GM21367 (cell line): ENCODE measurements around the gene SLC25A21.
"Not testable (repeated sequence)": the region's sequence is repeated elsewhere in the genome, so short reads cannot be mapped to it uniquely, and the experiment has no call there.

Experiments used
- ATAC-seq: cut with Tn5 transposase; IDR thresholded peaks from one replicate; pipeline ENCODE4 v1.9.1; 2021; ENCODE audit not compliant: unreplicated experiment

SLC25A21 gene

DNA sequence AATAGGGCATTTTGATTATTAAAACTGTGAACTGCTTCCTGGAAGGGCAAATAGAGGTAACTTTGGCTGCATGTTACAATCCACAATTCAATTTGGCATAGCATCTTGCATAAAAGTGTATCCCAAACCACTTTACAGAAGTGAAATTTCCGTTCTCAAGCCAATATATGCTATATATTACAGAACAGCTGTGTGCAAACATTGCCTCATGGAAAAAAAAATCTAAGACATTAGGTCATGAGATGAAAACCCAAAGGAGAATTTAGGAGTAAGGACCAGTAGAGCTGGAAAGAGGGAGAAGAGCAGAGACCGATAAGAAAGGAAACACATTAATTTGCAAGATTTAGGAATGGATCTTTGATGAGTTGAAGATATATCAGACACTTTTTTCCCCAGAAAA lies 271.6 kb downstream of the SLC25A21 start:
- ATAC-seq: no peak

DNA sequence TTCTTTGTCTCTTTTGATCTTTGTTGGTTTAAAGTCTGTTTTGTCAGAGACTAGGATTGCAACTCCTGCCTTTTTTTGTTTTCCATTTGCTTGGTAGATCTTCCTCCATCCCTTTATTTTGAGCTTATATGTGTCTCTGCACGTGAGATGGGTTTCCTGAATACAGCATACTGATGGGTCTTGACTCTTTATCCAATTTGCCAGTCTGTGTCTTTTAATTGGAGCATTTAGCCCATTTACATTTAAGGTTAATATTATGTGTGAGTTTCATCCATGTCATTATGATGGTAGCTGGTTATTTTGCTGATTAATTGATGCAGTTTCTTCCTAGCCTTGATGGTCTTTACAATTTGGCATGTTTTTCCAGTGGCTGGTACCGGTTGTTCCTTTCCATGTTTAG lies 276.1 kb downstream of the SLC25A21 start:
- not testable (repeated sequence) for ATAC-seq

DNA sequence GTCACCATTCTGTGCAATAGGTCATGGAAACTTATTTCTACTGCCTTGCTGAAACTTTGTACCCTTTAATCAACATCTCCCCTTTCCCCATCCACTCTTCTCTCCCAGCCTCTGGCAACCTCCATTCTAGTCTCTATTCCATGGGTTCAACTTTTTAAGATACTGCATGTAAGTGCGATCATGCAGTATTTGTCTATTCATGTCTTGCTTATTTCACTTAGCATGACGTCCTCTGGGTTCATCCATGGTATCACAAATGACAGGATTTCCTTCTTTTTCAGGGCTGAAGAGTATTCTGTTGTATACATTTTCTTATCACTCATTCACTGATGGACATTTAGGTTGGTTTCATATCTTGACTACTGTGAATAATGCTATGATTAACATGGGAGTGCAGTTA lies 288.4 kb downstream of the SLC25A21 start:
- ATAC-seq: no peak

DNA sequence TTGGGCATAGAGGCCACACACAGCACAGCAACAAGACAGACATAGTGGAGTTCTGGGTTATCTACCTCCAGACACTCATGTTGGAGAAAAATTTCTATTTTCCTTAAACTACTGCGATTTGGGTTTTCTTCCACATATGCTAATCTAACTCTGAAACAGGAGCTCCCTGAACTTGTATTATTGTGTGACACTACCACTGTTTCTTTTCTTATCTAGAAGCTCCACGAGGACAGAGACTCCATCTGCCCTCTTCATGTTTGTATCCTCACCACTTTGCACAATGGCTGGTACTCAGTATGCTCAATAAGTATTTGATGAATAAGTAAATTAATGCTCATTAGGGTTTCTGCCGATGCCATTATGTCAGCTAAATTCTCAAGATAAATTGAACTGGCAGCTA lies 292.1 kb downstream of the SLC25A21 start:
- ATAC-seq: no peak

DNA sequence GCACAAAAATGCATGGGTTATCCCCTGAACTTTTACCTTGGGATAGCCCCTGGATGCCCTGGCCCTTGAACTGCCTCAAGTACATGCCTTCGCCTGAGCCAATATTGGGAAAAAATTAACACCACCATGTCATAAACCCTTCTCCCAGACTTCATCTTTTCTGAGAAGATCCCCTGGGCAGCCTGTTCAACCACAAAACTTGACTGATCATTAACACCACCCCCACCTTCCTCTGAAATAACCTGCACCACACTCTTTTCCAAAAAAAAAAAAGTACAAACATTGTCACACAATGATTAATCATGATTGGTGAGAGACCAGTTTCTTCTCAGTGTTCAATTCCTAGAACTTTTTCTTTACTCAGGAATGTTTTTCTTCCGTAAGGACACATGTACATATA lies 292.8 kb downstream of the SLC25A21 start:
- no peak for ATAC-seq

DNA sequence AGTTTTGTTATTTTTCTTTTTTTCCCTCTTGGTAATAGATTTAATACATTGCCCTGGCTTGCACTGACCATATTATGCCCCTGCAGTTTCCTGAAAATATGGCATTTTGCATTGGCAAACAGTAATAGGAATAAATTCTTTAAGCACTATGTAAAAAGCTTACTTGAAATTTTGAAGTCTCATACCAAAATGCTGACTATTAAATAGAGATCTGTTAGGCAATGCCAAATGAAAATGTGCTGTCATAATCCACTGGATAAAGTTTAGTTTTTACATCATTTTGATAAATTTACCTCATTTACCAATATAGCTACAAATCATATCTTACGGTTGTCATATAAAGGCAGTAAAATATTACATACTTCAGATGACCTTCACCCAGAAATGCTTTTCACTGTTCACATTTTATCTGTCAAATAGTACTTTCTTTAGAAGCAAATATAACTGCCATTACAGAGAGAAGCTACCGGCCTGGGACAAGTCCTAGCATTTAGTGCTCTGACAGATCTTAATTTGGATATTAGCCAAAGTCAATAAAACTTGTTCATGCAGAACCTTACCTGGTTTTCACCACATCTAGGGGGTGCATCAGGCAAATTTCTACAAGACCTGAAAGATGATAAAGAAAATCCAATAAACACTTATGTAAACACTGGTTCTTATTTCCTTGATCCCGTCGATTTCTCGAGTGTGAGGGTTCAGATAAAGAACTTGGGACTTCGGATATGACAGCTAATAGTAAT lies 297.8 kb downstream of the SLC25A21 start:
- no peak for ATAC-seq

DNA sequence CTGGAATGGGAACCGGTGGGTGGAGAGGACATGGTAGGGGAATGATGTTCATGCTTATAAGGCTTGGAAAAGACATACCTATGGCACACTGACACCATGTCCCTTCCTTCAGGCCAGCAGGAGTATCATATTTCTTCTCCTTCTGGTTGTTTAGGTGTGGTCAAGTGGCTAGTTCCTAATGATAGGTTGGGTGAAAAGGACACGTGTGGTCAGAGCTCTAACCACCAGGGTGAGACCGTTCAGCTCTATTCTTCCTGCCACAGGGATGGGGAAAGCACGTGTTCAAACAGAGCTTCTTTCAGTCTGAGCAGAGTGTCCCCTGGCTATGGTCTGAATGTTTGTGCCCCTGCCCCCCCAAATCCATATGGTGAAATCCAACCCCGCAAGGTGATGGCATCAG lies 301.6 kb downstream of the SLC25A21 start:
- ATAC-seq: no peak

DNA sequence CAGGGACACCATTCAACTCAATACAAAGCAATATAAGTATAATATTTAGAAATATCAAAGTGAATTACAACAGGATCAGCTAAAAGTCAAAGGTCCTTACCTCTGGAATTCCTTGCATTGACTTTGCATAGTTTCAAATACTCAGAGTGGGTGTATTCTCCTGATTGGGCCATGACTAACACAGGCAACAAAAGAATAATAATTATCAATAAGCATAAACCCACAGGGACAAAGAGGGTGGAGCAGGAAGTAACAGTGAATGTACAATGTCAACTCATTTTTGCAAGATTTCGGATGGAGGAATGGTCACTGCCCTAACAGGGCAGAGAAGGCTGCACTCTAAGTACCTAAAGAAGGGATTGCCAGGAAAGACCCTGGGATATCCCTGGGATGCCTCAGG lies 303.3 kb downstream of the SLC25A21 start:
- ATAC-seq: no peak

DNA sequence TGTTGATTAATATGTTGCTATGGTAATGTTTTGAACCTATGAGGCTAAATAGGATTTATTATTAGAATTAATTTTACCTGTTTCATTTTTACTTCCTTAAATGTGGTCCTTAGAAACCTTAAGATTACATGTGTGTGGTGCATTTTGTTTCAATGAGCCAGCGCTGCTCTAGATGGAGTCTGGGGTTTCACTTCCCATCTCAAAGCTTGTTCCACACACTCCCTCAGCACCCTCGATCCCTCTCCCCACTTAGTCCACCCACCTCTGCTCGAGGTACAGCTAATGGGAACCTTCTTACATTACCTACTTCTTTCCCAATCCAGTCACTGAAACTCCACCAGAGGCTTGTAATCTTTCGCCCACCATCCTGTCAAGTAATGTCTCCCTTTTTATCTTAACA lies 305.5 kb downstream of the SLC25A21 start:
- peak; percentile 71 for ATAC-seq

DNA sequence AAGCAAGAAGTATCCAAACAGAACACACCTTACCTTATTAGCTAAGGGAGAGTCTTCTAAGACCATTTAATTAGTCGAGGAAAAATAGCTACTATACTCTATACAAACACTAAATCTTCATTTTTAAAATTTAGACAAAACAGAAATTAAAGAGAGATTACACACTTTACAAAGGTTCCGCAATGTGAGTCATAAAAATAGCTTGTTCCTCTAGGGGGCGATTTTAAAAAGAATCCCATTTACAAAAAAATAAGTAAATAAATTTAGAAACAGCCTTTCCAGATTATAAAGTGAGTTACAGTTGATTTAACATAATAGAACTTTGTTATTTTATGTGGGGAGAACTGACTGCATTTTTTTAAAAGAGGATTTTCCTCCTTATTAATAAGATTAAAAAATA lies 309.1 kb downstream of the SLC25A21 start:
- no peak for ATAC-seq

DNA sequence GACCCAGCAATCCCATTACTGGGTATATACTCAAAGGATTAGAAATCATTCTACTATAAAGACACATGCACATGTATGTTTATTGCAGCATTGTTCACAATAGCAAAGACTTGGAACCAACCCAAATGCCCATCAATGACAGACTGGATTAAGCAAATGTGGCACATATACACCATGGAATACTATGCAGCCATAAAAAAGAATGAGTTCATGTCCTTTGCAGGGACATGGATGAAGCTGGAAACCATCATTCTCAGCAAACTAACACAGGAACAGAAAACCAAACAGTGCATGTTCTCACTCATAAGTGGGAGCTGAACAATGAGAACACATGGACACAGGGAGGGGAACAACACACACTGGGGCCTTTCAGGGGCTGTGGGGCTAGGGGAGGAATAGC lies 310.2 kb downstream of the SLC25A21 start:
- ATAC-seq: not testable (repeated sequence)

DNA sequence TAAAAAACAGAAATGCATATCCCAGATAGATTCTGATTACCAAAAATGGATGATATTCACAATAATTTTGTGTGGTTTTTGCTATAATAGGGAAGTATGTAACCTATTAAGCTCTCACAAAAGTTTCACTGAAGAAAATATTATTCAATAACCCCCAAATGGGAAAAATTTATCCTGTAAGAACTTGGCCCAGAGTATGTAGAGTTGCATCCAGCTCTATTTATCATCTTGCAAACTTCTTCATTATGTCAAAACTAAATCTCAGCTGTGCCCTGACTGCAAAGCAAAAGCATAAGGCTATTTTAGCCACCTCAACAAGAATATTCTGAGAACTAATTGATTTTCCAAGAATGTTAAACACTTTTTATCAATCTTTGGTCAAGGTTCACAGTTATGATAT lies 311.6 kb downstream of the SLC25A21 start:
- ATAC-seq: no peak

DNA sequence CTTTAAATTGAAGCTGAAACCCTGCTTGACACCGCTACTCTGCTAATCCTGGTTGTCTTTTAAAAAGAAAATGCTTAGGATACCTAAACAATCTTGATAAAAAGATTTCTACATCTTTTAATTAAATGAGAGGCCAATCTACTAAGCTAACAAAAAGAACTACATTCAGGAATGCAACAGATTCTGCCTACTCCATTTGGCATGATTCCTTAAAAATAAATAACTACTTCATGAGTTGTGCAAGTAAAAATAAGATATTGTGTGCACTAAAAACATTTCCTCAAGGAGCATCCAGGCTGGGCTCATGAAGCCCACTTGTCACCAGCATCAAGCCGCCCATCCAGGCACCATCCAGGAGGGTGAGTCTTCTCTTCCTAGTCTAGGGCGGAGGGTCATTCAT lies 313.3 kb downstream of the SLC25A21 start:
- no peak for ATAC-seq

DNA sequence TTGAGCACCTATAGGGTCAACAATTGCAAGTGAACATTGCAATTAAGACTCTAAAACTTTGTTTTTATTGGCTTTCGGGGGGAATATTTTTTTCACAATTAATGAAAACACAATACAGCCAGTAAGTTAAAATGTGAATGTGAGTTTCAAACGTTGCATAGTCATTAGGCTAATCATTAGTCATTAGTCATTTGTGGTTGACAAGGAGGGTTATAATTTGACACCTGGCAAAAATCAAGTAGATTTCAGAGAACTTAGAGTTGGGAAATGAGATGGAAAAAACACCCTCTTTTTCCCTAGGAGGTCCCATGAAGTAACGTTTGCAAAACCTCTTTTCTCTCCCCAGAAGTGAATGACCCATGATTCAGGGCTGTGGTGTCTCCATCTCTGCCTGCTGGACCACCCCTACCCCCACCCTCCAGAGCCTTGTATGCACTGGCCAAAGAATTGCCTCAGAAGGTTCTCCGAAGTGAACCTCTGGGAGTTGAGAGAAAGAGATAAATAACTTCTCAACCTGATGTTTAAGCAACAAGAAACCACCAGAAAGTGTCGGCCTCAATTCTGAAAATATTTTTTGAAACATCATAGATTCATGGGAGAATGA lies 314.5 kb downstream of the SLC25A21 start:
- ATAC-seq: no peak

DNA sequence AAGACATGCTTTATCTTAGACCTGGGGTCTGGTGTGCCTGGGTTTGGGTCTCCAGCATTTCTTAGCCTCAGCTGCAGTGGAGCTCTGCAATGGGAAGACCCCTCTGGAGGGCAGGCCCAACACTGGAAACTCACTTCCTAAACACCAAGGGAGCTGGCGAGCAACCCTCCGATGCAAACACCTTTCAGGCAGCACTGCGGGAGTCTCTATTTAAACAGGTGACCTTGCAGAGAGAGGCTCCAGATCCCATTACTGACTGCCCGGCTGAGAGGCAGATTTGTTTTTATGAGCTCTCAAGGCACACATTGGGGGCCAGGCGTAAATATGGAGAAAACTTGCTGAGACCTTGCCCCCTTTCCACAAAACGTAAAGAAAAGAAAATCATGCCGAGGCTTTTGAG lies 315.3 kb downstream of the SLC25A21 start:
- ATAC-seq: no peak

DNA sequence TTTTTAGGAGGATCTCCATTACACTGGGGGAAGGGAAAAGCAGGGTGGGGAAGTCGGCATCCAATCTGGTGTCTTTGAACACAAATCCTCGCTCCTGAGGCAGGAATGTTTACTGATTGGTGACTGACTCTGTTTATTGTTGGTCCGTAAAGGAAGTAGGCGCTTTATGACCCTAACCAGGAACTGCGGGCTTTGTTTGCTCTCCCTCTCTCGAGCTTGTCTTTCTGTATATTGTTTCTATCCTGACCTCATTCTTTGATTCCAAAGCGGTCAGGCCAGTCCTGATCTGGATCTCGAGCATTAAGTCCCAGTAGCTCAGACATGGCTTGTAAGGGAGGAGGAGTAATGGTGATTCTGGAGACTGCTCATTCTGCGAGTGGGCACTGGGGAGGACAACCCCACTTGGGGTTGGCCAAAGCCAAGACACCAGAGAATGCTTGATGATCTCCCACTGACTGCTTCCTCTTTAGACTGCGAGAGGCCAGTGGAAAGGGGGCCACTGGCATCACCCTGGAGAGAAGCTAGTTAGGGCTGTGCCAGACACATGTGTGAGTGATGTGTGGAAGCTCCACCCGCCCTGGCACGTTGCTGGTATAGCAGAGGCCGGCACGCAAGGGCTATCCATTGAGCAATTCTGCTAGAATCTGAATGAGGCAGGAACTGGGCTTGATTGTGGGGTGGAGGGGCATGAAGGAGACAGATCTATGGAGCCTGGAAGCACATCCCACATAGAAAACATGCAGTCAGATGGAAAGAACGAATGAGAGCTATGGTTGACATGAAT lies 316.1 kb downstream of the SLC25A21 start:
- no peak for ATAC-seq

DNA sequence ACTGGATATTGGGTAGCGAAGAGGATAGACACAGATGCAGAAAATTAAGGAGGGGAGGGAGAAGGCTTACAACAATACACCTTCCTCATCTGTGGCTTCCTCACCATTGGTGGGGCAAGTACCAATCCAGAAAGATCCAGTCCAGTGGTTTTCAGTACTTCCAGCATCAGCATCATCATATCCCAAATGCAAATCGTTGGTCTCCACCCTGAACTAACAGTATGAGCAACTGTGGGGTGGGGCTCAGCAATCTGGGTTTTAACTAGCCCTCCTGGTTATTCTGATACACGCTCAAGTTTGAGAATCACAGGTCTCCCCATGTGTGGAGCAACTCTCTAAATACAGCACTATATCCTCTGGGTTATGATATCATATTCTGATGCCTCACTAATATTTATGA lies 317.0 kb downstream of the SLC25A21 start:
- no peak for ATAC-seq

DNA sequence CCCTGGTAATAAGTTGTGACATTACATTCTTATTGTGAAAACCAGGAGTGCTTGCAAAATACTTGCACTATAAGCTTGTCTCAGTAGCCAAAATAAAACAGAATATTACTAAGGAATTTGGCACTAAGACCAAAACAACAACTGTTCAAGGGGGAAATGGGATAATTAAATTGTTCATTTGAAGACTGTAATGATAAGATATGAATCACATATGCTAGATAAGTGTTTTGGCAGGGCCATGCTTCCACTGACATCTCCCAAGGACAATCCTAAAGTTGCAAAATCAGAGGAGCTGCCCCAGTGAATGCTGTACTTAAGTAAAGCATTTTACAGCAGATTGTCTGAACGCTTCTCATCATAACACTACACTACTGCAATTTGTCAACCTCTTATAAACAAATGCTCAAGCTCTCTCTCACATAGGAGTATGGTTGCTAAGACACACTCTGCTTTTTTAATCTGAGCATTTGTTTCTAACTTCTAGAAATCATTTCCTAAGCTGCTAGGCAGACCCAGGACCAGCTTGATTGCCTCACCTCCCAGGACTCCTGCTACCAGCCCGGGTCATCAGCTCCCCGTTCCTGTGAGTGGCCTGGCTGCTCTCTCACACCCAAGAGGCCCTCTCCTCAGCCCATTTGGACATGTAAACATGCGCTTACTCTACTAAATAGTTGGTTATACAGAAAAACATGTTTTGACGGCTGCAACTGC lies 319.3 kb downstream of the SLC25A21 start:
- no peak for ATAC-seq

DNA sequence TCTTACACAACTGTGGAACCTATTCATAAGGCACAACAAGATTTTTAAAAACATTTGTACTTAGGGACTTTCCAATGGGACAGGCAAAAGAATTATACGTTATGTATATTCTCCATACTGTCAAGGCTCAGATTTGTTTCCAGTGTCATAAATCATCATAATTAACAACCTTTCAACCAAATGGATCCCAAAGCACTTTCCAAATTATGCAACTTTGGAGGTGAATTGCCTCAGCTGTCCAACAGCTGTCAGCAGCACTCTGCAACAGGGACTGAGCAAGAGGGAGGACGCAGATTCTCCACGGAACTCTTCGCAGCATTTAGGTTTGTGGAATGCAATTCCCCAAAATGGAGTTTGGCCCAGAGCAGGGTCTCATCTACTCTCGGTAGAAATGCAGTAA lies 324.2 kb downstream of the SLC25A21 start:
- ATAC-seq: no peak

DNA sequence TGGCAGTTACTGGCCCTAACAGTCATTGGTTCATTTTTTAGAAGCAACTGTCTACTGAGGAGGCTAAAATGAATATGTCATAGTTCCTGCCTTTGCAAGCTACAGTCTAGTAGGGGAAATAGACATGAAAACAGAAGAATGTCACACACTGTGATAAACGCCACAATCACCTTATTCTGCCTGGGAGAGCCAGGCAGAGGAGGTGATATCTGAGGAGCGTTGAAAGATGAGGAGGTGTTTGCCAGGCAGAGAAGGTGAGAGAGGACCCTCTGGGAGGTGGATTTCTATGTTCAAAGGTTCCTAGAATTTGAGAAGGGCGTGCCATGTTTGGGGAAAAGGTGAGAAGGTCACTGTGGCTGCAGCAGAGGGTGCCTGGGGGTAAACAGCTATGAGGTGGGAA lies 325.0 kb downstream of the SLC25A21 start:
- no peak for ATAC-seq

DNA sequence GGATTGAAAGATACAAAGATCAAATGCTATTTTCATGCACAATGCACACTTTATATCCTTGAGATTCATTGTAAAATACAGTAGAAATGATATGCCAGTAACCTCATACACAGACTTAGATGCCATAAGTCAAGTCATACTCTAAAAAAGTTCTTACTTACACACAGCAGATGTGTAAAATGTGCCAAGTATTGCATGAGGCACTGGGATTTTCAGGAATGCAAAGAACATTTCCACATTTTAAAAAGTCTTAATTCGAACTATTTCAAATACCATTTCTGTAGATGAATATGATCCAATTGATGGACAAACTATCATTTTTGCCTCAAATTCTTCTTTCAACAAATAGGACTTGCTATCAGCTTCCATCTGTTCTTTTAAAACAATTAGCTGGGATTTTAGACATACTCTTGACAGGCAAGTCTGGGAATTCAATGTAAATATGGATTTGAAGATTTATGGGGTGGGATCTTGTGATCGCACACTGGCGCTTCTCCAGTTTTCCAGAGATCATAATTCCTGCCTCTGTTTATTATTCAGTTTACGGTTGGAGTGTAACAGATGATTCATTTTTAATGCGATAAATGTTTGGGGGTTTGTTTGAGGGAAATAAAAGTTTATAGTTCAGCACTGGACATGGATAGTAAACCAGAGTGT lies 326.9 kb downstream of the SLC25A21 start:
- no peak for ATAC-seq
